GM23338 (cell line): ENCODE measurements around the gene ZNF346. TPM values are rescaled to one million over a fixed set of nuclear protein-coding genes. Genes with fewer than 3 reads are reported as not detected.

Experiments
- ATAC-seq: fragments of 200-7000 bp; cut with Tn5 transposase; 3 replicates; pipeline ENCODE4 v1.9.1; 2020
- DNase-seq: peaks from one replicate; pipeline ENCODE4 v3.0.0-alpha.2; 2015; ENCODE audit warnings: low spot score
- H2AFZ ChIP-seq: fragments of 200-600 bp; sonication (generic); 2 replicates; pipeline ENCODE4 v1.8.0; 2016; ENCODE audit warnings: antibody characterized with exemption, mild to moderate bottlenecking, moderate library complexity
- H3F3A ChIP-seq: fragments of 200-600 bp; sonication (generic); replicated peaks from 2 replicates; pipeline ENCODE4 v1.8.0; 2017; ENCODE audit warnings: antibody characterized with exemption, mixed run types, low read depth
- H3K27ac ChIP-seq: fragments of 200-600 bp; sonication (generic); 2 replicates; pipeline ENCODE4 v1.6.1; 2016; ENCODE audit warnings: low read depth
- H3K27me3 ChIP-seq: fragments of 200-600 bp; sonication (generic); 2 replicates; pipeline ENCODE4 v1.8.0; 2016; ENCODE audit warnings: mild to moderate bottlenecking, mixed run types, moderate library complexity; ENCODE audit not compliant: insufficient read depth
- H3K36me3 ChIP-seq: fragments of 200-600 bp; sonication (generic); 2 replicates; pipeline ENCODE4 v1.8.0; 2016; ENCODE audit warnings: mild to moderate bottlenecking; ENCODE audit not compliant: insufficient read depth
- H3K4me1 ChIP-seq: fragments of 200-600 bp; sonication (generic); 2 replicates; pipeline ENCODE4 v1.8.0; 2016; ENCODE audit warnings: mild to moderate bottlenecking, moderate library complexity; ENCODE audit not compliant: insufficient read depth
- H3K4me2 ChIP-seq: fragments of 200-600 bp; sonication (generic); 2 replicates; pipeline ENCODE4 v1.7.1; 2017; ENCODE audit warnings: mixed run types
- H3K4me3 ChIP-seq: fragments of 200-600 bp; sonication (generic); 2 replicates; pipeline ENCODE4 v1.6.1; 2016; ENCODE audit warnings: mixed run types
- H3K79me2 ChIP-seq: fragments of 200-600 bp; sonication (generic); replicated peaks from 2 replicates; pipeline ENCODE4 v1.8.0; 2017; ENCODE audit warnings: mild to moderate bottlenecking; ENCODE audit not compliant: insufficient read depth
- H3K9me2 ChIP-seq: fragments of 200-600 bp; sonication (generic); 2 replicates; pipeline ENCODE4 v1.8.0; 2017; ENCODE audit not compliant: insufficient read depth
- H4K20me1 ChIP-seq: fragments of 200-600 bp; sonication (generic); replicated peaks from 2 replicates; pipeline ENCODE4 v1.8.0; 2017; ENCODE audit warnings: mild to moderate bottlenecking; ENCODE audit not compliant: insufficient read depth
- H3K27ac Mint-ChIP-seq: 2 replicates; pipeline ENCODE4 v1.8.0; 2020; ENCODE audit warnings: inconsistent platforms, mild to moderate bottlenecking, moderate library complexity, mixed read lengths
- H3K27me3 Mint-ChIP-seq: 3 replicates; pipeline ENCODE4 v1.8.0; 2022; ENCODE audit warnings: low read depth, mild to moderate bottlenecking, moderate library complexity, mixed read lengths, inconsistent platforms; ENCODE audit not compliant: insufficient read depth, poor library complexity
- H3K36me3 Mint-ChIP-seq: 3 replicates; pipeline ENCODE4 v1.8.0; 2021; ENCODE audit warnings: low read depth, mild to moderate bottlenecking, inconsistent platforms, moderate library complexity, mixed read lengths
- H3K4me1 Mint-ChIP-seq: 3 replicates; pipeline ENCODE4 v1.8.0; 2020; ENCODE audit warnings: mild to moderate bottlenecking, inconsistent platforms, mixed read lengths
- H3K4me3 Mint-ChIP-seq: 3 replicates; pipeline ENCODE4 v1.8.0; 2021; ENCODE audit warnings: moderate library complexity, mild to moderate bottlenecking, inconsistent platforms, mixed read lengths
- H3K9me3 Mint-ChIP-seq: 3 replicates; pipeline ENCODE4 v1.8.0; 2020; ENCODE audit warnings: moderate library complexity, mild to moderate bottlenecking, inconsistent platforms, mixed read lengths
- EZH2 ChIP-seq: fragments of 200-600 bp; sonication (generic); IDR thresholded peaks from one replicate; pipeline ENCODE4 v1.8.0; 2017; ENCODE audit warnings: antibody characterized with exemption, mild to moderate bottlenecking, low read depth; ENCODE audit not compliant: unreplicated experiment
- JUNB ChIP-seq: IDR thresholded peaks from one replicate; pipeline ENCODE4 v1.6.1; 2016; ENCODE audit warnings: antibody characterized with exemption; ENCODE audit not compliant: unreplicated experiment
- NANOG ChIP-seq: IDR thresholded peaks from 2 replicates; pipeline ENCODE4 v1.6.1; 2016; ENCODE audit warnings: antibody characterized with exemption, borderline replicate concordance
- polyA plus RNA-seq: library from polyadenylated mRNA; unstranded; fragments of >200 nt; fragmentation: Nextera tagmentation; extraction: Ambion mirVana; gene quantifications from 2 replicates; pipeline ENCODE4 v1.2.1, GENCODE V29; 2016
- total RNA-seq: library from RNA; depleted of rRNA; stranded (reverse); fragments of >200 nt; shearing (Covaris generic); gene quantifications from 2 replicates; pipeline ENCODE4 v1.2.3, GENCODE V29; 2014
- TF ChIP-seq, protein P1 (sequence below): IDR thresholded peaks from 2 replicates; pipeline ENCODE4 v1.6.1; 2016; ENCODE audit warnings: antibody characterized with exemption
- TF ChIP-seq, protein P2 (sequence below): fragments of 250-450 bp; sonication (Bioruptor Pico); IDR thresholded peaks from 2 replicates; pipeline ENCODE4 v1.5.0; 2020; ENCODE audit warnings: mild to moderate bottlenecking, moderate library complexity
- TF ChIP-seq, protein P3 (sequence below), 2 experiments: fragments of 200-600 bp in 1 of 2; sonication (generic) in 1 of 2; conservative IDR thresholded peaks; 2 replicates each; pipeline versions ENCODE4 v1.5.1 to v1.6.1; 2016 to 2017; ENCODE audit warnings: antibody characterized with exemption in 2 of 2, low read depth in 2 of 2, mild to moderate bottlenecking in 2 of 2, moderate library complexity in 1 of 2

ZNF346 gene
- total and polyA plus RNA-seq, 2 experiments from 2014 or later = 11.0 to 27.2 TPM

DNA sequence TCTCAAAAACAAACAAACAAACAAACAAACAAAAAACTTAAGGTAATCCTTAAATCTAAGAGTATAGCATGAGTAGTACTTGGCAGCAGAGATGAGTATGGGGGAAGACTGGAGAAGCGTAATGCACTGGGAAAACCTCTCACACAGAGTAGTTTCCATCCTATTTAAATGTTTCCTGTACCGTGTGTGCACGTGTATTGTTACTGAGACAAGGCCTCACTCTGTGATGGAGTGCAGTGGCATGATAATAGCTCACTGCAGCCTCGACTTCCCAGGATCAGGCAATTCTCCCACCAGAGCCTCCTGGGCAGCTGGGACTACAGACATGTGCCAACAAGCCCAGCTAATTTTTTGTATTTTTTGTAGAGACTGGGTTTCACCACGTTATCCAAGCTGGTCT is 18.8 kb upstream of the ZNF346 start:
- Histone ChIP-seq H3K27ac (no peak overlapping the region), H3K4me1 (peaks cover 15% of the 10 kb centered on the region; the same call in 1 of the 2 replicates), H3K36me3 (no peaks in the 10 kb centered on the region; the same call in 1 of the 2 replicates), H3K79me2 (peaks cover 73% of the 10 kb centered on the region), H4K20me1 (peaks cover 50% of the 10 kb centered on the region), H3K4me2 (peak overlapping the region; percentile 88; the same call in 1 of the 2 replicates), H2AFZ (no peak overlapping the region), H3F3A (peaks cover 3% of the 10 kb centered on the region; the same call in 1 of the 2 replicates), H3K27me3 (no peaks in the 10 kb centered on the region), H3K9me2 (no peaks in the 10 kb centered on the region), H3K4me3 (no peak overlapping the region)
- peak overlapping the region; percentile 92; the same call in 1 of the 3 replicates for H3K4me3 Mint-ChIP-seq
- DNase-seq (no peak), ATAC-seq (no peak)
- no peaks in the 10 kb centered on the region for H3K9me3 Mint-ChIP-seq
- H3K27ac Mint-ChIP-seq = peak overlapping the region; percentile 13; the same call in 1 of the 2 replicates
- TF ChIP-seq, protein P1, sequence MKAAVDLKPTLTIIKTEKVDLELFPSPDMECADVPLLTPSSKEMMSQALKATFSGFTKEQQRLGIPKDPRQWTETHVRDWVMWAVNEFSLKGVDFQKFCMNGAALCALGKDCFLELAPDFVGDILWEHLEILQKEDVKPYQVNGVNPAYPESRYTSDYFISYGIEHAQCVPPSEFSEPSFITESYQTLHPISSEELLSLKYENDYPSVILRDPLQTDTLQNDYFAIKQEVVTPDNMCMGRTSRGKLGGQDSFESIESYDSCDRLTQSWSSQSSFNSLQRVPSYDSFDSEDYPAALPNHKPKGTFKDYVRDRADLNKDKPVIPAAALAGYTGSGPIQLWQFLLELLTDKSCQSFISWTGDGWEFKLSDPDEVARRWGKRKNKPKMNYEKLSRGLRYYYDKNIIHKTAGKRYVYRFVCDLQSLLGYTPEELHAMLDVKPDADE = no peak
- TF ChIP-seq, protein P2, sequence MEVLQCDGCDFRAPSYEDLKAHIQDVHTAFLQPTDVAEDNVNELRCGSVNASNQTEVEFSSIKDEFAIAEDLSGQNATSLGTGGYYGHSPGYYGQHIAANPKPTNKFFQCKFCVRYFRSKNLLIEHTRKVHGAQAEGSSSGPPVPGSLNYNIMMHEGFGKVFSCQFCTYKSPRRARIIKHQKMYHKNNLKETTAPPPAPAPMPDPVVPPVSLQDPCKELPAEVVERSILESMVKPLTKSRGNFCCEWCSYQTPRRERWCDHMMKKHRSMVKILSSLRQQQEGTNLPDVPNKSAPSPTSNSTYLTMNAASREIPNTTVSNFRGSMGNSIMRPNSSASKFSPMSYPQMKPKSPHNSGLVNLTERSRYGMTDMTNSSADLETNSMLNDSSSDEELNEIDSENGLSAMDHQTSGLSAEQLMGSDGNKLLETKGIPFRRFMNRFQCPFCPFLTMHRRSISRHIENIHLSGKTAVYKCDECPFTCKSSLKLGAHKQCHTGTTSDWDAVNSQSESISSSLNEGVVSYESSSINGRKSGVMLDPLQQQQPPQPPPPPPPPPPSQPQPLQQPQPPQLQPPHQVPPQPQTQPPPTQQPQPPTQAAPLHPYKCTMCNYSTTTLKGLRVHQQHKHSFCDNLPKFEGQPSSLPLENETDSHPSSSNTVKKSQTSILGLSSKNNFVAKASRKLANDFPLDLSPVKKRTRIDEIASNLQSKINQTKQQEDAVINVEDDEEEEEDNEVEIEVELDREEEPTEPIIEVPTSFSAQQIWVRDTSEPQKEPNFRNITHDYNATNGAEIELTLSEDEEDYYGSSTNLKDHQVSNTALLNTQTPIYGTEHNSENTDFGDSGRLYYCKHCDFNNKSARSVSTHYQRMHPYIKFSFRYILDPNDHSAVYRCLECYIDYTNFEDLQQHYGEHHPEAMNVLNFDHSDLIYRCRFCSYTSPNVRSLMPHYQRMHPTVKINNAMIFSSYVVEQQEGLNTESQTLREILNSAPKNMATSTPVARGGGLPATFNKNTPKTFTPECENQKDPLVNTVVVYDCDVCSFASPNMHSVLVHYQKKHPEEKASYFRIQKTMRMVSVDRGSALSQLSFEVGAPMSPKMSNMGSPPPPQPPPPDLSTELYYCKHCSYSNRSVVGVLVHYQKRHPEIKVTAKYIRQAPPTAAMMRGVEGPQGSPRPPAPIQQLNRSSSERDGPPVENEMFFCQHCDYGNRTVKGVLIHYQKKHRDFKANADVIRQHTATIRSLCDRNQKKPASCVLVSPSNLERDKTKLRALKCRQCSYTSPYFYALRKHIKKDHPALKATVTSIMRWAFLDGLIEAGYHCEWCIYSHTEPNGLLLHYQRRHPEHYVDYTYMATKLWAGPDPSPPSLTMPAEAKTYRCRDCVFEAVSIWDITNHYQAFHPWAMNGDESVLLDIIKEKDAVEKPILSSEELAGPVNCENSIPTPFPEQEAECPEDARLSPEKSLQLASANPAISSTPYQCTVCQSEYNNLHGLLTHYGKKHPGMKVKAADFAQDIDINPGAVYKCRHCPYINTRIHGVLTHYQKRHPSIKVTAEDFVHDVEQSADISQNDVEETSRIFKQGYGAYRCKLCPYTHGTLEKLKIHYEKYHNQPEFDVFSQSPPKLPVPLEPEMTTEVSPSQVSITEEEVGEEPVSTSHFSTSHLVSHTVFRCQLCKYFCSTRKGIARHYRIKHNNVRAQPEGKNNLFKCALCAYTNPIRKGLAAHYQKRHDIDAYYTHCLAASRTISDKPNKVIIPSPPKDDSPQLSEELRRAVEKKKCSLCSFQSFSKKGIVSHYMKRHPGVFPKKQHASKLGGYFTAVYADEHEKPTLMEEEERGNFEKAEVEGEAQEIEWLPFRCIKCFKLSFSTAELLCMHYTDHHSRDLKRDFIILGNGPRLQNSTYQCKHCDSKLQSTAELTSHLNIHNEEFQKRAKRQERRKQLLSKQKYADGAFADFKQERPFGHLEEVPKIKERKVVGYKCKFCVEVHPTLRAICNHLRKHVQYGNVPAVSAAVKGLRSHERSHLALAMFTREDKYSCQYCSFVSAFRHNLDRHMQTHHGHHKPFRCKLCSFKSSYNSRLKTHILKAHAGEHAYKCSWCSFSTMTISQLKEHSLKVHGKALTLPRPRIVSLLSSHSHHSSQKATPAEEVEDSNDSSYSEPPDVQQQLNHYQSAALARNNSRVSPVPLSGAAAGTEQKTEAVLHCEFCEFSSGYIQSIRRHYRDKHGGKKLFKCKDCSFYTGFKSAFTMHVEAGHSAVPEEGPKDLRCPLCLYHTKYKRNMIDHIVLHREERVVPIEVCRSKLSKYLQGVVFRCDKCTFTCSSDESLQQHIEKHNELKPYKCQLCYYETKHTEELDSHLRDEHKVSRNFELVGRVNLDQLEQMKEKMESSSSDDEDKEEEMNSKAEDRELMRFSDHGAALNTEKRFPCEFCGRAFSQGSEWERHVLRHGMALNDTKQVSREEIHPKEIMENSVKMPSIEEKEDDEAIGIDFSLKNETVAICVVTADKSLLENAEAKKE (CRISPR knock-in tag) = no peak
- TF ChIP-seq, protein P3, sequence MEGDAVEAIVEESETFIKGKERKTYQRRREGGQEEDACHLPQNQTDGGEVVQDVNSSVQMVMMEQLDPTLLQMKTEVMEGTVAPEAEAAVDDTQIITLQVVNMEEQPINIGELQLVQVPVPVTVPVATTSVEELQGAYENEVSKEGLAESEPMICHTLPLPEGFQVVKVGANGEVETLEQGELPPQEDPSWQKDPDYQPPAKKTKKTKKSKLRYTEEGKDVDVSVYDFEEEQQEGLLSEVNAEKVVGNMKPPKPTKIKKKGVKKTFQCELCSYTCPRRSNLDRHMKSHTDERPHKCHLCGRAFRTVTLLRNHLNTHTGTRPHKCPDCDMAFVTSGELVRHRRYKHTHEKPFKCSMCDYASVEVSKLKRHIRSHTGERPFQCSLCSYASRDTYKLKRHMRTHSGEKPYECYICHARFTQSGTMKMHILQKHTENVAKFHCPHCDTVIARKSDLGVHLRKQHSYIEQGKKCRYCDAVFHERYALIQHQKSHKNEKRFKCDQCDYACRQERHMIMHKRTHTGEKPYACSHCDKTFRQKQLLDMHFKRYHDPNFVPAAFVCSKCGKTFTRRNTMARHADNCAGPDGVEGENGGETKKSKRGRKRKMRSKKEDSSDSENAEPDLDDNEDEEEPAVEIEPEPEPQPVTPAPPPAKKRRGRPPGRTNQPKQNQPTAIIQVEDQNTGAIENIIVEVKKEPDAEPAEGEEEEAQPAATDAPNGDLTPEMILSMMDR (conservative IDR thresholded peaks at IDR 0.05; ENCODE audit: low read depth in 2 of 2) = no peak
- no peak for TF ChIP-seq JUNB
- TF ChIP-seq NANOG = no peak
- TF ChIP-seq EZH2 = no peak
- peaks cover 10% of the 10 kb centered on the region for H3K36me3 Mint-ChIP-seq
- peaks cover 17% of the 10 kb centered on the region for H3K4me1 Mint-ChIP-seq
- H3K27me3 Mint-ChIP-seq = peaks cover 12% of the 10 kb centered on the region
